Measurements from ENCODE around the gene RBMS1.

RBMS1 gene

GRCh38 chr2:160431441-160431840, 62.2 kb downstream of the RBMS1 start:
- no peak for DNase-seq

DNA sequence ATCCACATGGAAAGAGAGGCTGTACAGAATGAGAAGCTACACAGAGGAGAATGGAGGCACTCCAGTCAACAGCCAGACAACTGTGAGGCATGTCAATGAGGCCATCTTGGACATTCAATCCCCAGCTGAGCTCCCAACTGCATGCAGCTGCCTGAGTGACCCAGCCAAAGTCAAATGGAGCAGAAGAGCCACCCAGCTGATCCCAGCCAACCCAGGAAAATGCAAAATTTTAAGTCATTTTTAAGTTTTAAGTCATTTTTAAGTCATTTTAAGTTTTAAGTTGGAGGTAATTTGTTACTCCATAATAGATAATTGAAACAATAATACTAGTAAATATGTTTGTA, 63.6 kb downstream of the RBMS1 start:
- no peak for DNase-seq

DNA sequence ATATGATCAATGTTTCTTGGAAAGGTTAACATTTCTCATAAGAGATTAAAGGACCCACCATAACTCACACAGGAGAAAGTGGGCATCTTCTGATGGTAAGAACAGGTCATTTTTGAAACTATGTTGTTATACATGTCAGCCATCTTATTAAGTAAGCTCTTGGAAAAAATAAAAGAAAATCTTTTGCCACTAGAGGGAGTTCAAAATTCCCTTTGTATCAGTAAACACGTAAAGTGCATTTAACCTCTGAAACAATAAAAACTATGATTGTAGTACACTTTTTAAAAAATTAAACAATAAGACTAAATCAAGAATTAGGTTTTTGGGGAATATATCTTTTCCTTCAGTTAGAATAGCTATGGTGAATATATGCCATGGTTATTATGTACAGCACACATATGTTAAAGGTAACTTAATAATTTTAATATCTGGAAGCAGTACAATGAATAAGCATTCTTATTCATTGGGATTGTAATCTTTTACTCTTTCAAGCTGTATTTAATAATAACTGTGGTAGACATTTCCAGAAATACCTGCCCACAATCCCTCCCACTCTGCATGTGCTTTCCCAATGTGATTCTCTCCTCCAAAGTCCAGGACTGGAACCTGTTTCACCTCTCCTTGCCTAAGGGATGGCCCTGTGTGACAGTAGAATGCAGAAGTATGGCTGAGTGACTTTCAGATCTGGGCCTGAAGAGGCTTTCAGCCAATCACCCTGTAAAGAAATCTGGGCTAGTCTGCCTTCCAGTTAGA, 64.2 kb downstream of the RBMS1 start:
- DNase-seq = peak; percentile 66

DNA sequence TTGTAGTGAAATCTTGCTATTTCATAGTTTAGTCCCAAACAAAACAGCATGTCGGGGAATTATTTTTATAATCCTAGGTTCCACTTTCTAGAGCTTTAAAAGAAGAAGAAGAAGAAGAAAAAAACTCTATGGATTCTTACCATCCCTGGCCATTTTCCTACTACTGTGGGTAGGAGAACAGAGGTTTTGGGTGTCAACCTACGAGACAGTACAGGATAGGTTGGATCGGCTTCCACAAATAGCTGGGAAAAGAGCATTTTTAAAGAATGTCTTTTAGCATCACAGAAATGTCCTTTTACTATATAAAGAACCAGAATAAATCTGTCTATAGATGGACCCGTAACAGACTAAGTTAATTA, 65.2 kb downstream of the RBMS1 start:
- DNase-seq = no peak

DNA sequence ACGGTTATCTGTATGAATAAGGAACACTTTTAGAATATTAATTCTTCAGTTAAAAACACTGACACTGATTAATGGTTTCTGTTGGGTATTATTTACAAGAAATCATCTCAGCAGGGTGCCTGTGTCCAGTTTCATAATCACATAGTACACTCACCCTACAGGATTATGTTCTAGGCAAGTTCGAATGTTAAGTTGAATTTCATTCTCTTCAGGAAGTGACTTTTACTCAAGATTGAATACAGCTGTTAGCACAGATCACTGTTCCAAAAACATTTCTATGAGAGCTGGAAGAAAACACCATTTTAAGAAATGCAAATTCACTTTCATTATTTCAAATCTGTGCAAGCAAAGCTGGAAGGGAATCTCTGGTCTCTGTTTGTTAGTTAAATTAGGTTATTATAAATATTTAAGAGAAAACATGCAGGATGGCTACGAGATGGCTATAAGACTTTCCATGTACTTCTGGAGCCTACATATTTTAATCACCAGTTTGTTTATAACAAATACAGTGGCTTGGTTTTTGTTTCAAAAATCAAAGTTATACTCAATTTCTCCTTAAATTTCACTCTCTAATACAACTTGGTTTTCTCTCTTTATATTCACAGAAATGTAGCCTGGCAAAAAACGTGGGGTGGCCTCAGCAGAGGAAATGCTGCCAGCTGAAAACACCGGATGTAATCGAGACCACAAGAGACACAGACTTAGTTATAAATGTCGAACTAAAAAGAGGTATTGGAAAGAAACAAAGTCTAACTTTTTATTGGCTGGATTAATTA, 65.8 kb downstream of the RBMS1 start:
- peak; percentile 74 for DNase-seq

DNA sequence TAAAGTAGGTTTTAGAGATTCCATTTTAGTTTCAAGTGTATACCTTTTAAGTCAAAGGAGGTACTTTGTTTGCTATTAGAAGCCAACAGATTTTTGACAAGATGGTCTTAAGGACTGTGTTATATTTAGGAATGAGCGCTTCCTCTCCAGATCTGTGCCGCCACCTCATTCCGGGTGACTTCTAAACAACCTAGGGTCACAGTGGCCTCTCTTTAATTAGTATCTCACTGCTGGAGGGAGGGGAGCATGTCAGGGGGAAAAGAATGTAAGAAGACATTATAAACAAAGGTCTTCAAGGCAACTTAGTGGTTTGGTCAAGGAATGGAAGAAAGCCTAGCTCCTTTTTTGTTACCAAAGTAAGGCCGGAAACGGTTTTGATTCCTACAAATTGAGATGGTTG, 67.0 kb downstream of the RBMS1 start:
- no peak for DNase-seq

DNA sequence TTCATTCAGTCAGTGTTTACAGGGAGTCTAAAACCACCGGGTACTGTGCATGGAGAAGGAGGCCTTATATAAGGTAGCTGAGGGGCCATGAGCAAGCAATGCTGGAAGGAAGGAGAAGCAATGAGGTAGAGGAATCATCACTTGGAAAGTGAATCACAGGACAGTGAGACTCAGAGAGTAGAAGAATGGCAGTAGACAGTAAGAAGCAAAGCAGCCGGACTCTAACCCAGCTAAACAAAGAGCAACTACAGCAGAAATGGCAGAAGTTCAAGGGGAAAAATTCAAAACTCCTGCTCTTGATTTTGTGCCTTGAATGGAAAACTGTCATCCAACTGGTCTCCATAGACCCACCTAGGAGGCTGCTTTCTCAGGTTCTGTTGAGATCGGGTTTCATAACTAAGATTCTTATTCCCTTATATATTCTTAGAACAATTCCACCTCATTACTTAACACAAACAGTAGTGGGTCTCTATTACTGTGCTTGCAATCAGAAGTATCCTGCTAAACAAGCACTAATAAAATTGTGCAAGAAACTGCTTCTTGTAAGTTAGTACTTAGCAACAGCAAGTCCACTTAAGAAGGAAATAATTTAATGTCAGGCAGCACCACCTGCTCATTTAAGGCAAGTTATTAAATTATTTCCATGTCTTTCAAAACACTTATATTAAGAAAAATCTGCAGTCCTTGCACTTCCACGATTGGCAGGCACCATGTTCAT, 68.0 kb downstream of the RBMS1 start:
- no peak for DNase-seq

GRCh38 chr2:160423126-160423525, 70.5 kb downstream of the RBMS1 start:
- no peak for DNase-seq

GRCh38 chr2:160421646-160422501, 71.7 kb downstream of the RBMS1 start:
- DNase-seq = peak; percentile 45

- no peak for DNase-seq
Measured at GRCh38 chr2:160420711-160421110, 72.9 kb downstream of the RBMS1 start.

DNA sequence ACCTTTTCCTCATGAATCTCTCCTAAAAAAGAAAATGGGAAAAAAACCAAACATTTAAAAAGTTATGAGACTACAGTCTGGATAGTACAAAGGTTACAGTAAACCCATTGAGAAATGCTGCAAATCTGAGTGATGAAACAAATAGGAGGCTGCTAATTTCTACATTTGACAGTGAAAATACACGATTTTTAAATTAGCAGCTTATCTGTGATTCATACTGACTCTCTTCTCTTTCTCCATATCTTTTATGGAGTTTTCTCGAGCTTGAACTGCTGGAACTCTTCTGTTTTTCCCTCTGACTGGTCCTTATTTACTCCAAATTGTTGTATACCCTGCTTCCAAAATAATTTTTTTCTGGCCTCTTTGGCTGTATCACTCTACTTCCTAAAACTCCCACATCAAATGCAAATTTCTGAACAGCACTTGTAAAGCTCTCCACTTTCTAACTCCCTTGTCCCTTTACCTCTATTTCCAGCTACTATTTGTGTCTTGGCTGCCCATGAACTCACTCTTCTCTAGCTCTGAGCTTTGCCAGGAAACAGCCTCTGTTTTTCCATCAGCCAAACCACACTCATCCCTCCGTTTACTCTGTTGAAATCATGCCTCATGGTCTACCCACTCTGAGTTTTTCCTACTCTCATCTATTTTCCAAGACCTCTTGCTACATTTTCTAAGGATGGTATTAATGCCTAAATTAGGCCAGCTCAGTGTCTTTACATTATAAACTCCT, 73.7 kb downstream of the RBMS1 start:
- DNase-seq = no peak

- DNase-seq = no peak
Measured at GRCh38 chr2:160418853-160419252, 74.8 kb downstream of the RBMS1 start.

- no peak for DNase-seq
Measured at GRCh38 chr2:160418398-160418765, 75.2 kb downstream of the RBMS1 start.

DNA sequence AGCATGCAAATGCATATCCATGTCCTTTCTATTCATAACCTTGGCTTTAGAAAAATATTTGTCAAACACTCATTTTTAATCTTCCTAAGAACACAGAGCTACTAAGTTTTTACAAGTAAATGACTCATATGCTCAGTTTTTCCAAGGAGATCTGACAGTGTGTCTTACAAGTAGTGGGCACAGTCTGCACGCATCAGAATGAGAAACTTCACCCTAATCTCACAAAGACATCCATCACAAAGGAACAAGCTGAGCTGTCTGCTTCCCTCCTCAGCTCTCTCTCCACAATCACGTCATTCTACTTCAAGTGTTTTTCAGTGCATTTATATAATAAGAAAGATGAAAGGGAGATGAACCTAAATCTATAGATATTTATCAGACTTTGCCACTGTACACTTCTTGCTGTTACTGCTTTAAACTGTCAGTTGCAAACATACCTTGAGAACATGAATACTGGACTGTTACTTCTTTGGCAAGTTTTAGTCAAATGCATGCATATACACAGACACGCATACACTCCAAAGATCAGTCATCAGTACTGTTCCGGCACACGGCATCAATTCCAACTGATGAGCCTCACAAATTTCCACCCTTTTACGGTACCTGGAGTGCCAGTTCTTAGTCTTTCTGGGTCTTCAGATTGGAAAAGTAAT, 75.7 kb downstream of the RBMS1 start:
- peak; percentile 73 for DNase-seq

- DNase-seq = no peak
Measured at GRCh38 chr2:160415991-160416390, 77.6 kb downstream of the RBMS1 start.

DNA sequence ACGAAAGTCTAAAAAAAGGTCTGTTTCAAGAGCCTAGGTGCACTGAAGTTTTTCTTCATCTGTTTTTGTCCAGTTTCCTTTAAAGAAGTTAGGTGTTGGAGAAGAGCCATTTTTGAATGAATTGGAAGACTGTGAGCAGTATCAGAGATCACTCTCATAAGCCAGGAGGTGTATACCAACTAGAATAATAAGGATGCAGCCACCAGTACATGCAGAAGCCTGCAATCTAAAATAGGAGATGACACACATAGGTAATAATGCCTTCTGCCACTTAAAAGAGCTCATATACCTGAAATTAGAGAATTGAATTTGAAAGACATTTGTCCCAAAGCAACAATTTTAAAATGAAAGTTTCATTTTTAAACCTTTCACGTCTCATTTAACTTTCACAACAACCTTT, 81.7 kb downstream of the RBMS1 start:
- no peak for DNase-seq

GRCh38 chr2:160411167-160411566, 82.4 kb downstream of the RBMS1 start:
- DNase-seq = peak; percentile 83

DNA sequence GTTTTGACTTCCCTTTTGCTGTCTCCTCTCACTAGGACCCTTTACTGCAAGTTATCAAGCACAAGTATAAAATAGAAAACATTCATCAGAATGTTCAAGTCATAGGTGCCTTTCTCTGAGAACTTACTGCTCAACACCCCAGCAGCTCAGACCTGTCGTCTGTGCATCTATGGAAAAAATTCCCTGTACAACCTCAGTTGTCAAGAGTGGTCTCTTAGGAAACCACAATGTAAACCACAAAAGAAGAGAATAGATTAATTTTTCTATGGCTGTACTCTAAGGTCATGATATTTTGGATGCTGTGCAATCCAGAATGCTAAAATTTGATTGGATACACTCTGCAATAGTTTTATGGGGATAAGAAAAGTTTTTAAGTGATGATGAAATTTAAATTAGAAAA, 84.1 kb downstream of the RBMS1 start:
- DNase-seq = no peak

GRCh38 chr2:160408959-160409291, 84.7 kb downstream of the RBMS1 start:
- no peak for DNase-seq

GRCh38 chr2:160408173-160408958, 85.2 kb downstream of the RBMS1 start:
- DNase-seq = no peak
